SK-N-SH treated with all-trans-retinoic acid at 6 μM for 48 hours (cell line): ENCODE measurements around the gene PPT2.
"Not testable (repeated sequence)": the region's sequence is repeated elsewhere in the genome, so short reads cannot be mapped to it uniquely, and the experiment has no call there.

Experiments
- ATAC-seq: fragments of 200-7000 bp; cut with Tn5 transposase; 3 replicates; pipeline ENCODE4 v1.9.1; 2020; ENCODE audit warnings: mild to moderate bottlenecking, moderate library complexity
- ARNTL ChIP-seq: fragments of 450-650 bp; formaldehyde crosslinking; IDR thresholded peaks from 2 replicates; pipeline ENCODE4 v1.5.0; 2020; ENCODE audit warnings: low read depth, mild to moderate bottlenecking, moderate library complexity, borderline replicate concordance
- BACH2 ChIP-seq: fragments of 250-450 bp; sonication (Bioruptor Pico); IDR thresholded peaks from 2 replicates; pipeline ENCODE4 v1.9.0; 2021; ENCODE audit warnings: mild to moderate bottlenecking, borderline replicate concordance
- CREB5 ChIP-seq: fragments of 250-450 bp; sonication (Bioruptor Pico); IDR thresholded peaks from 2 replicates; pipeline ENCODE4 v1.5.1; 2020; ENCODE audit warnings: low read depth, mild to moderate bottlenecking, moderate library complexity
- CSDC2 ChIP-seq: fragments of 250-450 bp; sonication (Bioruptor Pico); IDR thresholded peaks from 2 replicates; pipeline ENCODE4 v1.5.0; 2020; ENCODE audit warnings: mild to moderate bottlenecking, moderate library complexity
- ESRRG ChIP-seq: fragments of 250-450 bp; sonication (Bioruptor Pico); IDR thresholded peaks from 2 replicates; pipeline ENCODE4 v1.6.1; 2021; ENCODE audit warnings: mild to moderate bottlenecking
- GLIS3 ChIP-seq: fragments of 250-450 bp; sonication (Bioruptor Pico); IDR thresholded peaks from 2 replicates; pipeline ENCODE4 v1.5.0; 2020; ENCODE audit warnings: mild to moderate bottlenecking, moderate library complexity
- ISL1 ChIP-seq: fragments of 250-450 bp; sonication (Bioruptor Pico); IDR thresholded peaks from 2 replicates; pipeline ENCODE4 v2.1.2; 2022; ENCODE audit warnings: mild to moderate bottlenecking, moderate library complexity
- OSR1 ChIP-seq: fragments of 250-450 bp; sonication (Bioruptor Pico); IDR thresholded peaks from 2 replicates; pipeline ENCODE4 v1.8.0; 2022; ENCODE audit warnings: moderate library complexity, mild to moderate bottlenecking, inconsistent platforms
- PATZ1 ChIP-seq: fragments of 250-450 bp; sonication (Bioruptor Pico); IDR thresholded peaks from 2 replicates; pipeline ENCODE4 v1.8.0; 2020; ENCODE audit warnings: mild to moderate bottlenecking, moderate library complexity, borderline replicate concordance
- POU6F1 ChIP-seq: fragments of 250-450 bp; sonication (Bioruptor Pico); IDR thresholded peaks from 2 replicates; pipeline ENCODE4 v1.8.0; 2021; ENCODE audit warnings: low read depth, mild to moderate bottlenecking, moderate library complexity, borderline replicate concordance
- PPARA ChIP-seq: fragments of 250-450 bp; sonication (Bioruptor Pico); IDR thresholded peaks from 2 replicates; pipeline ENCODE4 v1.5.0; 2020; ENCODE audit warnings: mild to moderate bottlenecking, borderline replicate concordance
- RARB ChIP-seq: fragments of 250-450 bp; sonication (Bioruptor Pico); IDR thresholded peaks from 2 replicates; pipeline ENCODE4 v1.8.0; 2021; ENCODE audit warnings: mild to moderate bottlenecking, moderate library complexity
- SNAI2 ChIP-seq: fragments of 250-450 bp; sonication (Bioruptor Pico); IDR thresholded peaks from 2 replicates; pipeline ENCODE4 v1.5.0; 2020; ENCODE audit warnings: mild to moderate bottlenecking, moderate library complexity
- TCF4 ChIP-seq: fragments of 250-450 bp; sonication (Bioruptor Pico); IDR thresholded peaks from 2 replicates; pipeline ENCODE4 v1.8.0; 2021; ENCODE audit warnings: mild to moderate bottlenecking, moderate library complexity, borderline replicate concordance
- TOX ChIP-seq: fragments of 250-450 bp; sonication (Bioruptor Pico); IDR thresholded peaks from 2 replicates; pipeline ENCODE4 v1.8.0; 2021; ENCODE audit warnings: mild to moderate bottlenecking, moderate library complexity, borderline replicate concordance
- TSHZ2 ChIP-seq: fragments of 250-450 bp; sonication (Bioruptor Pico); IDR thresholded peaks from 2 replicates; pipeline ENCODE4 v1.5.0; 2020; ENCODE audit warnings: mild to moderate bottlenecking, moderate library complexity
- ZC3H10 ChIP-seq: fragments of 250-450 bp; sonication (Bioruptor Pico); IDR thresholded peaks from 2 replicates; pipeline ENCODE4 v1.5.1; 2021; ENCODE audit warnings: mild to moderate bottlenecking, moderate library complexity
- ZFP3 ChIP-seq: fragments of 250-450 bp; sonication (Bioruptor Pico); IDR thresholded peaks from 2 replicates; pipeline ENCODE4 v1.5.0; 2020; ENCODE audit warnings: mild to moderate bottlenecking, moderate library complexity
- ZFP30 ChIP-seq: fragments of 450-650 bp; formaldehyde crosslinking; IDR thresholded peaks from 2 replicates; pipeline ENCODE4 v1.5.0; 2022; ENCODE audit warnings: mild to moderate bottlenecking, moderate library complexity
- ZNF565 ChIP-seq: fragments of 450-650 bp; formaldehyde crosslinking; conservative IDR thresholded peaks from 2 replicates; pipeline ENCODE4 v1.5.0; 2020; ENCODE audit warnings: low read depth, mild to moderate bottlenecking, moderate library complexity
- ZNF70 ChIP-seq: fragments of 450-650 bp; formaldehyde crosslinking; IDR thresholded peaks from 2 replicates; pipeline ENCODE4 v1.5.0; 2020; ENCODE audit warnings: mild to moderate bottlenecking, moderate library complexity
- ZNF8 ChIP-seq: fragments of 450-650 bp; formaldehyde crosslinking; IDR thresholded peaks from 2 replicates; pipeline ENCODE4 v1.5.0; 2020; ENCODE audit warnings: mild to moderate bottlenecking, moderate library complexity

PPT2 gene

GRCh38 chr6:32190911-32191677, 37.2 kb downstream of the PPT2 start:
- no peak for TF ChIP-seq ZFP3 (CRISPR knock-in tag)
- TF ChIP-seq PPARA (CRISPR knock-in tag) = no peak
- no peak for TF ChIP-seq OSR1 (CRISPR knock-in tag)
- TF ChIP-seq TOX (CRISPR knock-in tag) = no peak
- no peak for TF ChIP-seq BACH2 (CRISPR knock-in tag)
- TF ChIP-seq CREB5 (CRISPR knock-in tag) = no peak
- TF ChIP-seq ISL1 (CRISPR knock-in tag) = no peak
- TF ChIP-seq ZNF565 = no peak
- TF ChIP-seq ESRRG (CRISPR knock-in tag) = no peak
- no peak for TF ChIP-seq ARNTL (CRISPR knock-in tag)
- no peak for TF ChIP-seq ZNF8 (CRISPR knock-in tag)
- TF ChIP-seq ZFP30 (CRISPR knock-in tag) = no peak
- ATAC-seq = no peak

GRCh38 chr6:32191696-32192607, 38.0 kb downstream of the PPT2 start:
- TF ChIP-seq TCF4 (no peak), ARNTL (CRISPR knock-in tag) (no peak), CSDC2 (CRISPR knock-in tag) (no peak), POU6F1 (CRISPR knock-in tag) (no peak), ESRRG (CRISPR knock-in tag) (no peak), CREB5 (CRISPR knock-in tag) (no peak), ISL1 (CRISPR knock-in tag) (no peak), BACH2 (CRISPR knock-in tag) (no peak), OSR1 (CRISPR knock-in tag) (no peak), ZC3H10 (CRISPR knock-in tag) (no peak), TOX (CRISPR knock-in tag) (no peak), ZFP3 (CRISPR knock-in tag) (no peak), ZNF565 (no peak)
- ATAC-seq = no peak

- ATAC-seq = no peak
- TF ChIP-seq ZNF565 (no peak), TSHZ2 (CRISPR knock-in tag) (no peak), TCF4 (no peak), CREB5 (CRISPR knock-in tag) (no peak), SNAI2 (CRISPR knock-in tag) (no peak), ZNF8 (CRISPR knock-in tag) (no peak), ZNF70 (no peak), BACH2 (CRISPR knock-in tag) (no peak), ZFP3 (CRISPR knock-in tag) (no peak), TOX (CRISPR knock-in tag) (no peak), GLIS3 (CRISPR knock-in tag) (no peak), RARB (CRISPR knock-in tag) (no peak), ZC3H10 (CRISPR knock-in tag) (no peak), PATZ1 (CRISPR knock-in tag) (no peak)
These were observed 38.7 kb downstream of the PPT2 start, which contains the start of gene GPSM3 for GRCh38 chr6:32192608-32193039. GPSM3 (minus strand) TSS chr6:32192643; CDS start chr6:32192513, 130 bp downstream.

GRCh38 chr6:32193096-32193495, 39.2 kb downstream of the PPT2 start:
- ATAC-seq = not testable (repeated sequence)
